HL-60 (cell line): ENCODE results near the gene KIF2A.

Source experiments
- DNase-seq, 2 experiments: peaks; one replicate each; pipeline ENCODE4 v3.0.0-alpha.2; 2010 to 2020; ENCODE audit warnings: low read depth in 1 of 2, low spot score in 1 of 2
- H3K27ac ChIP-seq: fragments of 250-450 bp; sonication (Bioruptor Pico); replicated peaks from 2 replicates; pipeline ENCODE4 v1.5.1; 2020; ENCODE audit warnings: mild to moderate bottlenecking, moderate library complexity
- H3K27me3 ChIP-seq: fragments of 250-450 bp; sonication (Bioruptor Pico); 2 replicates; pipeline ENCODE4 v1.5.1; 2021; ENCODE audit warnings: mild to moderate bottlenecking, moderate library complexity; ENCODE audit not compliant: insufficient read depth, poor library complexity, severe bottlenecking
- H3K4me3 ChIP-seq: replicated peaks from 2 replicates; pipeline ENCODE4 v1.5.1; 2011; ENCODE audit warnings: mild to moderate bottlenecking, control low read depth, low read length; ENCODE audit not compliant: insufficient read depth
- CTCF ChIP-seq: IDR thresholded peaks from one replicate; pipeline ENCODE4 v1.5.1; 2011; ENCODE audit warnings: low read length, control low read depth, inconsistent platforms; ENCODE audit not compliant: insufficient read depth
- GABPA ChIP-seq: IDR thresholded peaks from 2 replicates; pipeline ENCODE4 v1.6.1; 2012; ENCODE audit warnings: low read depth
- POLR2AphosphoS5 ChIP-seq: IDR thresholded peaks from 2 replicates; pipeline ENCODE4 v1.6.1; 2012; ENCODE audit warnings: low read depth
- REST ChIP-seq: IDR thresholded peaks from 2 replicates; pipeline ENCODE4 v1.6.1; 2012; ENCODE audit warnings: low read depth; ENCODE audit not compliant: insufficient replicate concordance
- SPI1 ChIP-seq: IDR thresholded peaks from 2 replicates; pipeline ENCODE4 v1.6.1; 2012; ENCODE audit warnings: low read depth, mild to moderate bottlenecking, borderline replicate concordance

Gene KIF2A

GRCh38 chr5:62317810-62318209 lies 11.8 kb downstream of the KIF2A start:
- no peak for DNase-seq
- Histone ChIP-seq H3K27me3 (no peaks in the 10 kb centered on the region), H3K4me3 (no peak overlapping the region), H3K27ac (no peak overlapping the region)
- TF ChIP-seq GABPA (no peak), SPI1 (no peak), REST (no peak), CTCF (no peak), POLR2AphosphoS5 (no peak)

- TF ChIP-seq GABPA: no peak
- TF ChIP-seq CTCF: no peak
- no peak for TF ChIP-seq SPI1
- TF ChIP-seq REST: no peak
- TF ChIP-seq POLR2AphosphoS5: no peak
- no peak overlapping the region for H3K27ac ChIP-seq
- H3K27me3 ChIP-seq: no peaks in the 10 kb centered on the region
- DNase-seq: no peak
- H3K4me3 ChIP-seq: no peak overlapping the region
Measured at GRCh38 chr5:62322484-62322883, 16.5 kb downstream of the KIF2A start.

GRCh38 chr5:62326302-62326701 lies 20.3 kb downstream of the KIF2A start:
- no peak for DNase-seq
- H3K4me3 ChIP-seq: no peak overlapping the region
- TF ChIP-seq REST (no peak), CTCF (no peak), GABPA (no peak), SPI1 (peak; percentile 35; the same call in 1 of the 2 replicates), POLR2AphosphoS5 (no peak)
- no peak overlapping the region for H3K27ac ChIP-seq
- no peaks in the 10 kb centered on the region for H3K27me3 ChIP-seq
